NCI-H2171 treated with DMSO at 0.1 percent for 48 hours (cell line): ENCODE results near the gene GOLGA8M.
"Not testable (repeated sequence)": the region's sequence is repeated elsewhere in the genome, so short reads cannot be mapped to it uniquely, and the experiment has no call there.

Experiments
- DNase-seq: peaks from one replicate; lab custom pipeline; 2025; lab: John Stamatoyannopoulos, UW

GOLGA8M gene, protein sequence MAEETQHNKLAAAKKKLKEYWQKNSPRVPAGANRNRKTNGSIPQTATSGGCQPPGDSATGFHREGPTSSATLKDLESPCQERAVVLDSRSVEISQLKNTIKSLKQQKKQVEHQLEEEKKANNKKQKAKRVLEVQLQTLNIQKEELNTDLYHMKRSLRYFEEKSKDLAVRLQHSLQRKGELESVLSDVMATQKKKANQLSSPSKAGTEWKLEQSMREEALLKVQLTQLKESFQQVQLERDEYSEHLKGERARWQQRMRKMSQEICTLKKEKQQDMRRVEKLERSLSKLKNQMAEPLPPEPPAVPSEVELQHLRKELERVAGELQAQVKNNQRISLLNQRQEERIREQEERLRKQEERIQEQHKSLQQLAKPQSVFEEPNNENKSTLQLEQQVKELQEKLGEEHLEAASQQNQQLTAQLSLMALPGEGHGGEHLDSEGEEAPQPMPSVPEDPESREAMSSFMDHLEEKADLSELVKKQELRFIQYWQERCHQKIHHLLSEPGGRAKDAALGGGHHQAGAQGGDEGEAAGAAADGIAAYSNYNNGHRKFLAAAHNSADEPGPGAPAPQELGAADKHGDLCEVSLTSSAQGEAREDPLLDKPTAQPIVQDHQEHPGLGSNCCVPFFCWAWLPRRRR

DNA sequence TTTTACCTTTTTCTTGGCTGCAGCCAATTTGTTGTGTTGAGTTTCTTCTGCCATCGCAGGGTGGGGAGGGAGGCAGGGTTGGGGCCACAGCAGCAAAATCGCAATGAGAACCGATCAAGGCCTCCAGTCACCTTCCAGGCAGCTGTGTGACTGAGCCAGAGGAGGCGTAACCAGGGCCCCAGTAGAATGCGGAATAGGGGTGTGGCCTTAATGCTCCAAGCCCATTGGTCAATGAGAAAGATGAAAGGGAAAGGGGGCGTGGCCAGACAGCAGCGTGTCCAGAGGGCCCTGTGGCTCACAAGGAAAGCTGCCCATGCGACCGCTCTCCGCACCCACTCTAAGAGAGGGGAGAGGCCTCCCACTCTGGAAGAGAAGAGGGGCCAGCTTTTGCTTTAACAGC lies at the start of gene GOLGA8M:
GOLGA8M (minus strand) TSS at position 152 of the 400 bp plus-strand sequence; CDS start at position 54, 98 bp downstream.
- DNase-seq: not testable (repeated sequence)

DNA sequence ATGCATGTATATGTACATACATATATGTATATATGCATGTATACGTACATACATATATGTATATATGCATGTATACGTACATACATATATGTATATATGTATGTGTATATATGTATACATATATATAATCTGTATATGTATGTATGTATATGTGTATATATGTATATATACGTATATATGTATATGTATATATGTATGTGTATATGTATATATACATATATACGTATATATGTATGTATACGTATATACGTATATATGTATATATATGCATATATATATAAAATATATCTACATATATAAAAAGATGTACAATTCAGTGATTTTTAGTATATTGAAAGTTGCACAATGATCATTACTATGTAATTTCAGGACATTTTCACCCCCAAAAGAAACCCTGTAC lies 30.7 kb upstream of the GOLGA8M start:
- DNase-seq: not testable (repeated sequence)

DNA sequence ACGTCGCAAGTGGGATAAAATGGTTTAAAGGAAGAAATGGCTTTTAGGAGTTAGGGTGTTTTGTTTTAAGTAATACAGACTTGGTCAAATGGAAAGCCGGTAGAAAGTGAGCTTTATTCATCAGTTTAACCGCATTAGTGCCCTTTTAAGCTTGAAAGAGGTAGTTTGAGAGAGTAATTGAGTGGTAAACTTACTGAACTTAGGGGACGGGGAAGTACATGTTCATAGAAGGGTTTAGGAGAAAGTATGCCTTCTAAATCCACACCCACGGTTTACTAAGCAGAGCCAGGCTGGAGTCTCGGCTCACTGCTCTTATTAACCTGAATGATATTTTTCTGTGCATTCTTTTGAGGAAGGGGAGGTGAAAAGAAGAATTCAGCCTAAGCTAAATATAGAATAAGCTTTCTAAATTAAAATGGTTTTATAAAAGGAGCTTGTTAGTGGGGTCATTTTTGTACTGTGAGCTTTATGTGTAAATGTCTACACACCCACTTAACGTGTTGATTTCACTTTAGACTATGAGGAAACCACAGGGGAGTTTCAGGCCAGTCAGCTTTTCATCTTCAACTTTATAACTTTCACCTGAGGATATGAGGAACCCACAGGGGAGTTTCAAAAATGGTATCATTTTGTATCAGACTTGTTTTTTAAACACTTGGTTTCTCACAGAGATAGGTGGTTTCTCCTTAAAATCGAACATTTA lies 26.5 kb upstream of the GOLGA8M start:
- not testable (repeated sequence) for DNase-seq

DNA sequence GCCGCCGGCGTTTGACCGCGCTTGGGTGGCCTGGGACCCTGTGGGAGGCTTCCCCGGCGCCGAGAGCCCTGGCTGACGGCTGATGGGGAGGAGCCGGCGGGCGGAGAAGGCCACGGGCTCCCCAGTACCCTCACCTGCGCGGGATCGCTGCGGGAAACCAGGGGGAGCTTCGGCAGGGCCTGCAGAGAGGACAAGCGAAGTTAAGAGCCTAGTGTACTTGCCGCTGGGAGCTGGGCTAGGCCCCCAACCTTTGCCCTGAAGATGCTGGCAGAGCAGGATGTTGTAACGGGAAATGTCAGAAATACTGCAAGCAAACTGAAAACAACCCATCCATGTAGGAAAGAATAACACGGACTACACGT lies 26.0 kb upstream of the GOLGA8M start:
- not testable (repeated sequence) for DNase-seq

DNA sequence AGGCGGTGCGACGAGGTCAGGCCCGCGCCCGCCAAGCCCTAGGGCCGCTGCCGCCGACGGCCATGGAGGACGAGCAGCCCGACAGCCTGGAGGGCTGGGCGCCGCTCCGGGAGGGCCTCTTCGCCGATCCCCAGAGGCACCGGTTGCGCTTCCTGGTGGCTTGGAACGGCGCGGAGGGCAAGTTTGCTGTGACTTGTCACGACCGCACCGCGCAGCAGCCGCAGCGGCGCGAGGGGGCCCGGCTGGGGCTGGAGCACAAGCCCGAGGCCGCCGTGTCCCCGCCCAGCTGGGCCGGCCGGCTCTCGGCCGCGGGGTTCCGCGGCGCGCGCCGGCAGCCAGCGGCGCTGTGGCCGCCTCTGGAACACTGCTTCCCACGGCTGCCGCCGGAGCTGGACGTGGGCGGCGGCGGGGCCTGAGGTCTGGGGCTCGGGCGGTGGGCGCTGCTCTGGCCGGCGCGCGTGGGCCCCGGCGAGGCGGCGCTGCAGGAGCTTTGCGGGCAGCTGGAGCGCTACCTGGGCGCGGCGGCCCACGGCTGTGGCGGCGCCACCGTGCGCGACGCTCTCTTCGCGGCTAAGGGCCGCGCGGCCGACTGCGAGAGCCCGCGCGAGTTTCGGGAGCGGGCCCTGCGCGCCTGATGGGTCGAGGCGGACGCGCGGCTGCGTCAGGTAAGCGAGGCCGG lies 25.4 kb upstream of the GOLGA8M start:
- DNase-seq: peak; percentile 5

DNA sequence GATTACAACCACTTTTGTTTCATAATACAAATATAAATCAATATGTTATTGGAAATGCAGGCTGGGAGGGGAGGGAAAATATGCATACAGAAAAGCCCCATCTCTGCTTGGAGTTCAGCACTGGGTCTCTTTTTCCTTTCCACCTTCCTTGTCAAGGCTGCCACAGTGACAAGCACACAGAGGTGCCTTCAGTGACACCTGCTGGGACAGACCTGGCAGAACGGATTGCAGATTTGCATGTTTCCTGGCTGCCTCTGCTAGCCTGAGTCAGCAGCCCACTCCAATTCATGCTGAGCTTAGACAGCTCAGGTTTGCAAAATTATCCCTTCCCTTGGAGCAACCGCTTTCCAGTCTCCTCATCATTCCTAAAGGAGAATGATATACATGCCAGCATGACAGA lies 15.8 kb upstream of the GOLGA8M start:
- DNase-seq: peak; percentile 12

DNA sequence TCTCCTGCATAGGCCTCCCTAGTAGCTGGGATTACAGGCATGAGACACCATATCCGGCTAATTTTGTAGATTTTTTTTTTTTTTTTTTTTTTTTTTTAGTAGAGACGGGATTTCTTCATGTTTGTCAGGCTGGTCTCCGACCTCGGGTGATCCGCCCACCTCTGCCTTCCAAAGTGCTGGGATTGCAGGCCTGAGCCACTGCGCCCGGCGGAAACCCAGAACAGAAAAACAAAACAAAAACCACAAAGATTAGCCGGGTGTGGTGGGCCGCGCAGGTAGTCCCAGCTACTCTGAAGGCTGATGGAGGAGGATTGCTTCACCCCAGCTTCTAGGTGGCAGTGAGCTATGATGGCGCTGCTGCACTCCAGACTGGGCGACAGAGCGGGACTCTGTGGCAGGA lies 14.8 kb upstream of the GOLGA8M start:
- not testable (repeated sequence) for DNase-seq

DNA sequence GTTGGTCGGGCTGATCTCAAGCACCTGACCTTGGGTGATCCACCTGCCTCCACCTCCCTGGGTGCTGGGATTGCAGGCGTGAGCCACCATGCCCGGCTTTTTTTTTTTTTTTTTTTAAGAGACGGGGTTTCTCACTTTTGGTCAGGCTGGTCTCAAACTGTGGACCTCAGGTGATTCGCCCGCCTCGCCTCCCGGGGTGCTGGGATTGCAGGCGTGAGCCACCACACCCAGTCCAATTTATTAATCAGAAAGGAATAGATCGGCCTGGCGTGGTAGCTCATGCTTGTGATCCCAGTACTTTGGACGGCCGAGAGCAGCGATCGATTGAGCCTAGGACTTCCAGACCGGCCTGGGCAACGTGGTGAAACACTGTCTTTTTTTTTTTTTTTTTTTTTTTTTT lies 13.9 kb upstream of the GOLGA8M start:
- DNase-seq: no peak

DNA sequence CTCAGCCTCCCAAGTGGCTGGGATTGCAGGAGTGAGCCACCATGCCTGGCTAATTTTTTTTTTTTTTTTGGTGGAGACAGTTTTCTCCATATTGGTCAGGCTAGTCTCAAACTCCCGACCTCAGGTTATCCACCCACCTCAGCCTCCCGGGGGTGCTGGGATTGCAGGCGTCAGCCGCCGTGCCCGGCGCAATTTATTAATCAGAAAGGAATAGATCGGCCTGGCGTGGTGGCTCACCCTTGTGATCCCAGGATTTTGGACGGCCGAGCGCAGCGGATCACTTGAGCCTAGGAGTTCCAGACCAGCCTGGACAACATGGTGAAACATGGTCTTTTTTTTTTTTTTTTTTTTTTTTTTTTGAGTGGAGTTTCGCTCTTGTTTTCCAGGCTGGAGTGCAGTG lies 13.3 kb upstream of the GOLGA8M start:
- DNase-seq: no peak

DNA sequence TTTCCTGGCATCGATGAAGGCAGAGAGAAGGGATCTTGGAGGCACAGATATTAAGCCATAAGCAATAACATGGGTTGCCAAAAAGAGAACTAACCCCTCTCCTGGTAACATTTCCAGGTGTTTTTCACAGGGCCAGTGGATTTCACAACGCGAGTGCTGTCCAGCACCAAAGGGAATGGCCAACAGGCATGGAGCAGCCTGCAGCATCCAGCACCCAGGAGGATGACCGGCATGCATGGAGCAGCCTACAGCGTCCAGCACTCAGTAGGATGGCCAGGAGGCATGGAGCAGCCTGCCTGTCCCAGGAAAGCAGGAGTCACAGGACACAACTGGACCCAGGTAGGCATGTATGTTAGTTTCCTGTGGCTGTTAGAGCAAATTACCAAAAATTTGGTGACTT lies 11.8 kb upstream of the GOLGA8M start:
- DNase-seq: not testable (repeated sequence)

DNA sequence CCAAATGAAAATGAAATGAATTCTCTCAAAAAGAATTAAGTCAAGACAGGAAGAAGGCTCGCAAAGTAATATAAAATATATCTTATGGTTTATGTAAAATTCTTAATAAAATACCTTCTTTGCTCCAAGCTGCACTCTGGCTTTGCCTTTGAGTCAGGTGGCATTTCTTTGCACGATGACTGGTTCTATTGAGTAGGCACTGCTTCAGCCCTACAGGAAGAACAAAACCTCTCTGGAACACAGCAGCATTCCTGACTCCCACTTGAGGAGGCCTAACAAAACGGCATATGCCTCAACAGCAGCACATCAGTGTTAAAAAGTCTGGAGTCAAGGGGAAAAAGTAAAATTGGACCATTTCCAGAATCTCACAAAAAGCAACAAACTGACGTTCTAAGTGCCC lies 7.4 kb upstream of the GOLGA8M start:
- DNase-seq: not testable (repeated sequence)

DNA sequence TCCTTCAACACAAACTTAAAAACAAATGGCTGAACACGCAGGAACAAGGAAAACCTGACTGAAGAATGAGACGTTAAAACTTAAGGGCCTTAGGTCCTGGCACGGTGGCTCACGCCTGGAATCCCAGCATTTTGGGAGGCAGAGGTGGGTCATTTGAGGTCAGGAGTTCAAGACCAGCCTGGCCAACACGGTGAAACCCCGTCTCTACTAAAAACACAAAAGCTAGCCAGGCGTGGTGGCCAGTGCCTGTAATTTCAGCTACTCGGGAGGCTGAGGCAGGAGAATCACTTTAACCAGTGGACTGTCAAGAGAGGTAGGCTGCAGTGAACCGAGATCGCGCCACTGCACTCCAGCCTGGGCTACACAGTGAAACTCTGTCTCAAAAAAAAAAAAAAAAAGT lies 6.4 kb upstream of the GOLGA8M start:
- not testable (repeated sequence) for DNase-seq

DNA sequence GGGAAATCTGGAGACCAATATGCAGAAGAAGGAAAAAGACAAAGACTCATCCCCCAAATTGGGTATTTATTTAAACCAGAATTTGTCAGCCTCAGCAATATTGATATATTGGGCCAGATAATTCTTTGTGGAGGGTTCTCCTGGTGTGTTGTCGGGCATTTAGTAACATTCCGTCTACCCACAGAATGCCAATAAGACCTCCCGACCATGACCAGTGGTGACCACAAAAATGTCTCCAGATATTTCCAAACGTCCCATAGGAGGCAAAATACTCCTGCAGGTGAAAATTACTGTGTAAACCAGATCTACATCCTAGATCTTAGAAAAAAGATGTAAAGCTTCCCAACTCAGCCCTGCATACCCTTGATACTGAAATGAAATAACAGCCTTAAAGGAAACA lies 2.0 kb upstream of the GOLGA8M start:
- DNase-seq: not testable (repeated sequence)

DNA sequence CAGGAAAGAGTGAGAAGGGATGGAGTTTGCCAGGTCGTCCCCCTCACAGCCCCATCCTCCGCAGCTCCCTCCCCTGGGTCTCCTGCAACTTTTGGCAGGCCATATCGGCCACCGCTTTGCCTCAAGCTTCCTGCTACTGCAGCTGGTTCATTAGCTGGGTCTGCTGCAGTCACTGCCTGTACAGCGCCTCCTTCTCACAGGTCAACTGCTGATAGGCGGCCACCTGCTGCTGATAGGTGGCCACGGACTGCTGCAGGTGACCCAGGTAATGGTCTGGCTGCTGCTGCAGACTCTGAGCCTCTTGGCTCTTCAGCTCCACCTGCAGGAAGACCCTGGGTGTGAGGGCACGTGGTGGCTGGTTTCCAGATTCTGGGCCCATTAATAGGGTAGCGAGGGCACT lies 8.3 kb downstream of the GOLGA8M start:
- not testable (repeated sequence) for DNase-seq

DNA sequence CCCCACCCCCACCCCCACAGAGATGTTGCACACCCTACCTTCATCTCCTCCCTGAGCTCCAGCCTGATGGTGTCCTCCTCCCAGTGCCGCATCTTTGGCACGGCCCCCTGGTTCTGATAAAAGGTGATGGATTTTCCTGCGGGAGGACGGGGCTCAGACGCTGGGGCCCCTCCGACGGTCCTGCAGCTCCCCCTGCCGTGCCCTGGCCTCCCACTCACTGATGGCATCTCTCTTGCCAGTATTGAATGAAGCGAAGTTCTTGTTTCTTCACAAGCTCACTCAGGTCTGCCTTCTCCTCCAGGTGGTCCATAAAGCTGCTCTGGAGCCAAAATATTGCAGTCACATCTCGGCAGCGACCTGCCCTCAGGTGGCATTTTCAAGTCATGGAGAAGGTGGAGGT lies 9.8 kb downstream of the GOLGA8M start:
- not testable (repeated sequence) for DNase-seq

DNA sequence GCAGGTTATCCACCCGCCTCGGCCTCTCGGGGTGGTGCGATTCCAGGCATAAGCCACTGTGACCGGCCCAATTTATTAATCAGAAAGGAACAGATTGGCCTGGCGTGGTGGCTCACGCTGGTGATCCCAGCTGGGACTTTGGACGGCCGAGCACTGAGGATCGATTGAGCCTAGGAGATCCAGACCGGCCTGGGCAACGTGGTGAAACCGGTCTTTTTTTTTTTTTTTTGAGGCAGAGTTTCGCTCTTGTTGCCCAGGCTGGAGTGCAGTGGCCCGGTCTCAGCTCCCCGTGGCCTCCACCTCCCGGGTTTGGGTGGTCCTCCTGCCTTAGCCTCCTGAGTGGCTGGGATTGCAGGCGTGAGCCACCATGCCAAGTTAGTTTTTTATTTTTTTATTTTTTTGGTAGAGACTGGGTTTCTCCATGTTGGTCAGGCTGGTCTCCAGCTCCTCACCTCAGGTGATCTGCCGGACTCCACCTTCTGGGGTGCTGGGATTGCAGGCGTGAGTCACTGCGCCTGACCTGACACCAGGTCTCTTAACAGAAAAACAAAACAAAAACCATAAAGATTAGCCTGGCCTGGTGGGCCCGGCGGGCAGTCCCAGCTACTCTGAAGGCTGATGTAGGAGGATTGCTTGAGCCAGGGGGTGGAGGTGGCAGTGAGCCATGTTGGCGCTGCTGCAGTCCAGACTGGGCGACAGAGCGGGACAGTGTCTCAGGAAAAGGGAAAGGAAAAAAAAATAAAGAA lies 18.0 kb downstream of the GOLGA8M start:
- not testable (repeated sequence) for DNase-seq

DNA sequence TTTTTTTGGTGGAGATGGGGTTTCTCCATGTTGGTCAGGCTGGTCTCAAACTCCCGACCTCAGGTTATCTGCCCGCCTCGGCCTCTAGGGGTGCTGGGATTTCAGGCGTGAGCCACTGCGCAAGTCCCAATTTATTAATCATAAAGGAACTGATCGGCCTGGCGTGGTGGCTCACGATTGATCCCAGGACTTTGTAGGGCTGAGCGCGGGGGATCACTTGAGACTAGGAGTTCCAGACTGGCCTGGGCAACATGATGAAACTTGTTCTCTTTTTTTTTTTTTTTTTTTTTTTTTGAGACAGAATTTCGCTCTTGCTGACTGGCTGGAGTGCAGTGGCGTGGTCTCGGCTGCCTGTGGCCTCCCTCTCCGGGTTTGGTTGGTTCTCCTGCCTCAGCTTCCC lies 19.2 kb downstream of the GOLGA8M start:
- not testable (repeated sequence) for DNase-seq

DNA sequence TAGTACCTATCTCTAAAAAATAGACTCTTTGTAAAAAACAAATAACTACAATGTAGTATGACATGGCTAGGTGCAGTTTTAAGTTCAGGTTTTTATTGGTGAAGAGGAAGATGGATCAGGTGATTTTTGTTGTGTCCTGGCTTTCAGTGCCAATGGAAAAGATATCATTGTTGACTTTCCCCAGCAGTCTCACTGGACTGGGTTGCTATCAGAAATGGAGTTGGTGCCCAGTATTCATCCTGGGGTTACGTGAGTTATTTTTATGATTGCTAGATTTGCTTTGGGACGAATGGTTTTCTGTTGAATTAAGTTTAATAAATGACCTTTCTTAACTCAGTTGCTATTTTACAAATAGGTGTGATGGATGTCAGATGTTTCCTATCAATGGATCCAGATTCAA lies 38.7 kb downstream of the GOLGA8M start:
- DNase-seq: not testable (repeated sequence)

DNA sequence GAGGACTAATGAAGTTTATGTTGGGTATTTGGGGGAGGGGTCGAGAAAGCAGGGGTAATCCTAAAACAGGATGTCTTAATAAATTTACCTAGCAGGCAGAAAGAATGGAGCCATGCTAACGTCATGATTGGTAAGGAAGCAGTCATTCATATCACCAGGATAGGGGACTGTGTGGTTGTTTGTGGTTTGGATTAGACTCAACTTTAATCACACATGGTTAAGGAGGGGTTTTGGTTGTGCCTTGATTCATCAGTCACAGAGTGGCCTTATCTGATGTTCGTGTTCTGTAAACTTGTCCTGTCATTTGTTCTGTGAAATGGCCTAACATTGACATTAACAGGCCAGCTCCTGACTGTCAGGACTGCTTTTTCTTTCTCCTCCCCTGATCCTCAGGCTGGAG lies 40.1 kb downstream of the GOLGA8M start:
- DNase-seq: not testable (repeated sequence)

DNA sequence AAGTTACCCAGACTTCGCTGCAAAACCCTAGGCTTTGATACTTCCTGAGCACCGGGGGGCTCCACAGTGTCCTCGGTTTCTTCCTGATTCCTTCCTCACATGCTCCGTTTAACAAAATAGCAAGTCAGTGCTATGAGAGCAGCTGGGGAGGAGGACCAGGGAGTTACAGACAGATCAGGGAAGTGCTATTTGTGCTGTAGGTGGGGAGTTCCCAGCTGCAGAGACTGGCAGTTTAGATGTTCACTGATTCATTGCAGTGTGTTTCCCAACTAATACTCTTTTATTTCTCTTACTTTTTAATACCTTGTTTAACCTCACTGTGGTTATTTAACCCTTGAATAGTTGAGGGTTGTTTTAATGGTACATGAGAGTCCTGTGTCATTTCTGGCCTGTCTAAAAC lies 45.8 kb downstream of the GOLGA8M start:
- DNase-seq: not testable (repeated sequence)

DNA sequence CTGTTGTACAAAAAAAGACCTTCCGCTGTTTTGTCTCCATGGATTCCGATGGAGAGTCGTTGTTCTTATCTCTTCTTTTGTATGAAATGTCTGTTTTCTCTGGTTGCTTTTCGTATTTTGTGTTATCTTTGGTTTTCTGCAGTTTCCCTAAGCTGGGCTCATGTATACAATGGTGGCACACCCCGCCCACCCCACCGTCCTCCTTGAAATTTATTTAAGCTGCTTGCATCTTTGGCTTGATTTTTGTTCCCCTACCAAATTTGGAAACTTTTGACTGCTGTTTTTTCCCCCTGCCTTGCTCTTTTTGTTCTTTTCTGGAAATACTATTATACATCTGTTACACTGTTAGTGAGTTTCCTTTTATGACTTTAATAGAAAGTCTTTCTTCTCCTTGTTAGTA lies 47.6 kb downstream of the GOLGA8M start:
- DNase-seq: not testable (repeated sequence)

DNA sequence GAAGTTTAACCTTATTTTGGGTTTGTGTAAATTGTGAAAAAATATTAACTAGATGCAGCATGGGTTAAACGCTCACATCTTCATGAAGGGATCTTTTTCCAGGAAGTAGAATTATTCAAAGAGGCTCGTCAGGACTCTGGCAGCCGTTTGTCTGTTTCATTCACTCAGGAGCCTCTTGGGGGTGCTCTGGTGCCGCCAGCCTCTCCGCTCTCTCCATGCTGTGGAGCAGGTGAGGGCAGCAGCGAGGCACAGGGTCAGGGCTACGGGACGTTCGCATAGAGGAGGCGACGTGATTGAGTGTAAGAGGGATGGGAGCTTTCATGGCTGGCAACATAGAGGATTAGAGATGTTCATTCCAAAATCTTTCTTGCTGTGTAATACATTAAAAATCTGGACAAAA lies 48.5 kb downstream of the GOLGA8M start:
- DNase-seq: not testable (repeated sequence)
